ENCODE results near the gene LSM14B.
"Not testable (repeated sequence)": the region's sequence is repeated elsewhere in the genome, so short reads cannot be mapped to it uniquely, and the experiment has no call there.

Gene LSM14B

DNA sequence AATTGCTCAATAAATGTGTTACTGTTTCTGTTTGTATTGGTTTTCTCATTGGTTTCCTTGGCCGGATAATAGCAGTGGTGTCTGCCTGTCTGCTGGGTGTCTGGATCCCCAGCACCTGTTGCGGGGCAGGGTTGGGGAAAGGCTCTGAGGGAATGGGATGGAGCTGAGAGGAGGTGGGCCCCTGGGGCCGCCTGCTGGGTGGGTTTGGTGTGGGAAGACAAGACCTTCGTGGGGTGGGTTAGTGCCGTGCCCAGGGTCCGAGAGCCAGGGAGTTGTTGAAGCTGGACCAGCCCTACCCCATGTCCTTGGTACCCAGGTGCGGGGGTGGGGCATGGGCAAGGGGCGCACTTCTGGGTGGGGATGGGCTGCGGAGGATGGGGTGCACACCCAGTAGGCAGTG lies 25.3 kb downstream of the LSM14B start:
- DNase-seq (no peak), ATAC-seq (no peak)

DNA sequence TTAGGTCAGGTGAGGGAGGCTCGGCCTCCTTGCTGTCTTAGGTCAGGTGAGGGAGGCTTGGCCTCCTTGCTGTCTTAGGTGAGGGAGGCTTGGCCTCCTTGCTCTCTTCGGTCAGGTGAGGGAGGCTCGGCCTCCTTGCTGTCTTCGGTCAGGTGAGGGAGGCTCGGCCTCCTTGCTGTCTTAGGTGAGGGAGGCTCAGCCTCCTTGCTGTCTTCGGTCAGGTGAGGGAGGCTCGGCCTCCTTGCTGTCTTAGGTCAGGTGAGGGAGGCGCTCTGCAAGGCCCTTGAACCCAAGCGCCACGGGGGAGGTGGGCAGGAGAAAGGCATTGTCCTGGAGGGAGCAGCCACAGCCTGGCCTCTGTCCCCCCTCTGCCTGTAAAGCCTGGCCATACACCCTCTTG lies 26.1 kb downstream of the LSM14B start:
- not testable (repeated sequence) for ATAC-seq

DNA sequence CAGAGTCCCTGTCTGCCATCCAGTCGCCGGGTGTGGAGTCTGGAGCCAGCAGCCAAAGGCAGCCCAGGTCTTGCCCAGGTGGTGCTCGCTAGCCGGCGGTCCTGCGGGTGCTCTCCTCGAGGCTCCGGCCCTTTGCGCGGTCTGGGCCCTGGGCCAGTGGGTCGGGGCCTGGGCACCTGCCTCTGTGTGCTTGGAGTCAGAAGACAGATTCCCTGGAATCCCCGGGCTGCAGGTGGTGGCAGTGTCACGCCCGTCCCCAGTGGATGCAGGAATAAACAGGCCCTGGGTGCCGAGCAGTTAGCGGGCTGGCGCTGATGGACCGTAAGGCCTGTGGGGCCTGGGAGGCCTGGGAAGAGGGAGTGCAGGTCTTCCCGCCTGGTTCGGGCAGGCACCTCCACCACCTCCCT lies 26.6 kb downstream of the LSM14B start:
- DNase-seq (no peak), ATAC-seq (no peak)

More for the DNA sequence above, 26.1 kb downstream of the LSM14B start:
- not testable (repeated sequence) for DNase-seq

DNA sequence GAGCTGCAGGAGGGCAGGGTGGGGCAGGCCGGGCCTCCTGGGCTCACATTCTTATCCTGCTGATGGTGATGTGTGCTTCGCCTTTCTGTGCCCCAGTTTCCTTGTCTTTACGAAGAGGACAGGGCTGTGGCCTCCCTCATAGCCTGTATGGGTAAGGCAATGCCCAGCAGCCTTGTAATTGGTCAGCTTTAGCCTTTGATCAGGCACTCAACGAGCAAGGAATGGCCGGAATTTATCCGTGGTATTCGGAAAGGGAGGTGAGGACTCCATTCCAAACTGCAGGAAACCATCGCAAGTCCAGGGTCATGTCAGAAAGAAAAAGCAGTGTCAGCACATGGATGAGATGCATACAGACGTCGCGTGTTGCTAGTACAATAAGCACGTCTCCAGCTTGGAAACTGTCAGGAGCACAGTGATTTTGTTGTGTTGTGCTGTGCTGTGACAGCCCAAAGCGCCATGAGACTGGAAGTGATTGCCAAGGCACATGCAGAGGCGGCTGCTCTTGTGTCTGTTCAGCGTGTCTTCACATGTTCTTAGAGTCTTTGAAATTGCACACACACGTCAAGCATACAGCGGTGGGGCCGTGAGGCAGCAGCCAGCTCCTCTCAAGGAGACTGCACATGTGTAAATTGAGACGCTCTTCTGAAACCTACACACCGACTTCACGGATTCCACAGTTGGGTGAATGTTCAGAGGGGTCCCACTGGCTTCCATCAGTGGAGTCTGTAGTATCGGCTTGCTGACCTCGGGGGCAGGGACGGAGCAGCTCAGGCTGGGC lies 27.4 kb downstream of the LSM14B start:
- peak; percentile 12 for ATAC-seq
- DNase-seq = no peak

DNA sequence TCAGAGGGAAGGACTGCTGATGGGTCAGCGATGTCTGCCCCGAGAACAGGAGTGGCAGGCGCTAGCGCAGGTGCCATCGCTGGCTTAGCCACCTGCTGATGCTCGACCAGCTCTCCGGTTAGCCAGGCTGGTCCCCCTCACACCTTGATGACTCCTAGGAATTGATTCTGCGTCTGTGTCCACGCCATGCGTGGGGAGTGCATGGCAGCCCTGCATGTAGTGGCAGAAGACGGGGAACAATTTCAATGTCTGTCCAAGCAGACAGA lies 28.0 kb downstream of the LSM14B start:
- ATAC-seq (no peak), DNase-seq (no peak)

DNA sequence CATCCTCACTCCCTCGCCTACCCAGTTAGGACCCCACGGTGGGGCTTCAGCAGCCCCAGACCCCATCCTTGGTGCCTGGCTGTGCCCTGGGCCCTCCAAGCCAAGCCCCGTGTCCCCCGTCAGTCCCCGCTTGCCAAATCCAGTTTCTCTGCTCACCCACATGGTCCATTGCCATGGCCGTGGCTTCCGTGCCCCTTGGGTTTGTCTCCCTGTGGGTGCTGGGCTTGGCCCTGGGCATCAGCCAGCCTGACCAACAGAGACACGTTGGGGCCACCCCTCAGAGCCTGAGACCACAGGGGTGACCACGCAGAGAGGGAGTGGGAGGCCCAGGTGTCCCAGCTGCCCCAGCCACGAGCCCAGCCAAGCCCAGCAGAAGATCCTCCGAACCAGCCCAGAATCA lies 28.9 kb downstream of the LSM14B start:
- no peak for ATAC-seq
- DNase-seq = no peak

DNA sequence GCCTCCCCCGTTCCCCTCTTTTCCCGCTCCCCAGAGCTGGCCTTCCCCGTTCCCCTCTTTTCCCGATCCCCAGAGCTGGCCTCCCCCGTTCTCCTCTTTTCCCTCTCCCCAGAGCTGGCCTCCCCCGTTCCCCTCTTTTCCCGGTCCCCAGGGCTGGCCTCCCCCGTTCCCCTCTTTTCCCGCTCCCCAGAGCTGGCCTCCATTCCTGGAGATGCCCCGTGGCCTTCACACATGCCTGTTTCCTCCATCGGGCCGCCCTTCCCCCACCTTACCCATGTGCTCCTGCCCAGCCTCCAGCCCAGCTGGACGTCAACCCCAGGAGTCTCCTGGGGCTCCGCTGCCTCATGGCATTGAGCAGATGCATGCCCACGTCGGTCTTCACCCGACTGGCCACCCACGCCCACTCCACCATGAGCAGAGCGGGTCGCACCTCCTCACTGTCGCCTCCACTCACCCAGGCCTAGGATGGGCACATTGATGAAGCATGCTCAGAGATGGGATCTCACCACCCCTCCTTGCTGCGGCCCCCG lies 29.6 kb downstream of the LSM14B start:
- DNase-seq (no peak), ATAC-seq (no peak)

DNA sequence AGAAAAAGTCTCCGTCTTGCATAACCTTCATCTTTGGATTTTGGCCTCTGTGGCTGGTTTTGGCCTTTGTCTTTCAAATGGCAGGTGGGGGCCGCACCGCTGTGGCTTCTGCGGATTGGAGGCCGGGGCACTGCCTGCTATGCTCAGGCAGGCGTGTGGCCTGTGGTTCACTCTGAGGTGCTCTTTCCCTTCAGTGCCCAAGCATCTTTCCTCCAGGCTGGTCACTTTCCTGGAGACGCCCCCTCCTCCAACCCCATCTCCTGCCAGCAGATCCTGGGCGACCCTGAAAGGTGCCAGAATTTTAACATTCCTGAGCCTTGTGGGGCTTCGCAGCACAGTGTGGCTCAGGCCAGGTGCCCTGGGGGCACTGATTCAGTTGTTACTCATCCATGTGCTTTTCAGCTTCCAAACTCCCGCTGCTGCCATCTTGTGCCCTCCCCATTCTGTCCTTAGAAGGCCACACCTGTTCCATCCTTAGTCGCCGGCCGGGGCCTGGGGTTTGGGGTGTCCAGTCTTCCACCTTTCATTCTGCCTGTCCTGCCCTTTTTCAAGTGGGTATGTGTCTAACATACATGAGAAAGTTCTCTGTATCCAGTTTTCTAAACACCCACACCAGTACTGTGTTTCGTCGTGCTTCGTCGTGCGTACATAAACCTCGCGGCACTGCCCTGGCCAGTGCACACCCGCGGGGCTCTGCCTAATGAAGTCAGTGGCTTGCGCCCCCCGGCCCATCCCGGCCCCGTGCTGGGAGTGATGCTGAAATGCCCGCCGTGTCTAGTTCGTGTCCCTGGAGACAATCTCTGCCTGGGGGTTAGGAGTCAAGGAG lies 33.4 kb downstream of the LSM14B start:
- ATAC-seq (no peak), DNase-seq (no peak)

DNA sequence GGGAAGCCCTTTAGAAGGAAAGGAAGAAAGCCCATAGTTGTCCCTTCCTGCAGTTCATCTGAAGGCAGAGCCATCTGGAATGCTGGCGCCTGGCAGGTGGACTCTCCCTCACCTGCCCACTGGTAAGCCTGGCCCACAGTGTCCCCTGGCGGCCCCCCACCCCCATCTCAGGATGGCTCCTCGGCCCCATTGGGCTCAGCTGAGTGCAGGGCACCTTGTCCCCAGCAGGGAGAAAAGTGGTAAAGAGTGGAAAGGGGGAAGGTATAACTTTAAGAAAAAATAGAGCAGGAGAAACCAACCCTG lies 33.9 kb downstream of the LSM14B start:
- ATAC-seq (no peak), DNase-seq (no peak)

DNA sequence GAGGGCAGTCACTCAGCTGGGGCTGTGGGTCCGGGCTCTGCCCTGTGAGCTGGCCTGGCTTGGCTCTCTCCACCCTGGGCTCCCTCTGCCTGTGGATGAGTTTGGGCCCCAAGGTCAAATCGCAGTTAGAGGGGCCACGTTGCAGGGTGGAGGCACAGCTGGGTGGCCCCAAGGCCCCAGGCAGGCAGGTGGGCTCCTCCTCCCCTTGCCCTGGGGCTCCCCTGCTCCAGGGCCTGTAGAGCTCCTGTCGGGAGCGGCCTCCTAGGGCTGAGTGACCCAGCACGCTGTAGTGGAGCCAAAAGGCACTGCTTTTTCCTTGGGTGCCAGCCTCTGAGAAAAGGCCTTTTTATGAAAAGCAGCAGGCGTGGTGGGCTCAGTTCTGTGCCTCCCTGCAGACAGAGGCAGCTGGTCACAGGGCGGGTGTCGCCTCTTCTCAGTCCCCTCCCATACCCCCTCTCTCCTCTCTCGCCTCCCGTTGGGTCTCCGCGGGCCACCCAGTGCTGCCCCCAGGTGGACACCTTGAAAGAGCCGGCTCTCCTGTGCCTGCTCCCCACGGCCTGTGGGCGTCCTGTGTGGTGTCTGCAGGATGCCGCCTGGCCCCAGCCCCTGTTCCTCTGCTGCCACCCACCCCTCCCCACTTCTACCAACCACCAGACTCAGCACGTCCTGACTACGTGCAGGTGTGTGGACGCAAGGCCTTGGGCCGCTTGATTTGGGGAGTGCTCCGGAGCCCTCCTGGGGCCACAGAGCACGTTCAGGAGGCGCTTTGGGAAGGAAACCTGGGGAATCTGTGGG lies 34.5 kb downstream of the LSM14B start:
- peak; percentile 82 for DNase-seq
- ATAC-seq = peak; percentile 67

DNA sequence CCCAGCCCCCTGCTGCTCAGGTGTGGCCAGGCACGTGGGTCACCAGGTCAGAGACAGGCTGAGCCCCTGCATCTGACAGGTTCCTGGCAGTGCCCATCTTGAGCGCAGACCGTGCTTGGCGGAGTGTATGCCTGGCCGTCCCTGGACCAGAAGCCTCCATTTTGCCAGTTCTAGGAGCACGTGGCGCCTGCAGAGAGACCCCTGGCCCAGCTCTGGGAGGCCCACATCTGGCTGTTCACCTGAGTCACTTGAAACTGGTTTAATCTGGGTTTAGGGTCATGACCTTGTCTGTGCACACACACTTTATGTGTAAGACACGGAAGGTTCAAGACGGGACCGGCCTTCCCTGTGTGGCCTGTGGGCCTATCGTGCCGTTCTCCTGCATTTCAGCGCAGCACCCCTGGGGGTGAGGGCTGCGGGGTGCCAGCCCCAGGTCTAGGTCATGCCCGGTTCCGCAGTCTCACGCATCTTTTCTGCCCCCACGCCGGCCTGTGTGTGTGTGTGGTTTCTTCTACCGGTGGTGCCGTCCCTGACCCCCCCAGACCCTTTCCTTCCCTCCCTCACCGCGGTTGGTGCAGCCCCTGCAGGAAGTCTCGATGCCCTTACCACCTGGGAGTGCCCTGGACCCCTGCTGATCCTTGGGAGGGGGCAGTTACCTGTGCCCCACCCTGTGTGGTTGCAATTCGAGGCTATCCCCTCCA lies 35.3 kb downstream of the LSM14B start:
- ATAC-seq = no peak
- DNase-seq = no peak

DNA sequence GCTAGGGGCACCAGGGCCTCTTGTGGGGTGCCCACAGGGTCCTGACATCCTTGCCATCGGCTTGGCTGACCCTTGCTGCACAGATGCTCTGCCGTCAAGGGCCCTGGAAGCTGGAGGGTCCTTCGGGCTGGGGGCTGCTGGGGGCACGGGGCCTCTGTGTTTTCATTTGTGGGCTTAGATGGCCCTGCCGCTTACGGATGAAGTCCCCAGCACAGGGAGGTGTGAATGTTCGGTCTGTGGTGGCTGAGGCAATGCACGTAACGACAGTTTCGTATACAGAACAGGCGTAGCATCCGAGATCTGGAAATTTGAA lies 35.8 kb downstream of the LSM14B start:
- ATAC-seq = no peak
- no peak for DNase-seq

DNA sequence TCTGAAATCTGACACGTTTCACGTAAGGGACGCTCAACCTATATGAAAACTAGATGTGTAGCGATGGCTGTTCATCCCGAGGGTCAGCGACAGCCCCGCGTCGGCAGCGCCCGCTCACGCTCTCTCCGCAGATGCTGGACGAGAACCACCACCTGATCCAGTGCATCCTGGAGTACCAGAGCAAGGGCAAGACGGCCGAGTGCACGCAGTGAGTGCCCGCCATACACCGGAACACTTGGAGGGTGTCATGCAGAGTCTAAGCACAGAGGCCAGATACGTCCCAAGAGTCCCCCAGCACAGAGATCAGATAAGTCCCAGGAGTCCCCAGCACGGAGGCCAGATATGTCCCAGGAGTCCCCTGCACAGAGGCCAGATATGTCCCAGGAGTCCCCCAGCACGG lies 36.3 kb downstream of the LSM14B start:
- DNase-seq (no peak), ATAC-seq (no peak)

DNA sequence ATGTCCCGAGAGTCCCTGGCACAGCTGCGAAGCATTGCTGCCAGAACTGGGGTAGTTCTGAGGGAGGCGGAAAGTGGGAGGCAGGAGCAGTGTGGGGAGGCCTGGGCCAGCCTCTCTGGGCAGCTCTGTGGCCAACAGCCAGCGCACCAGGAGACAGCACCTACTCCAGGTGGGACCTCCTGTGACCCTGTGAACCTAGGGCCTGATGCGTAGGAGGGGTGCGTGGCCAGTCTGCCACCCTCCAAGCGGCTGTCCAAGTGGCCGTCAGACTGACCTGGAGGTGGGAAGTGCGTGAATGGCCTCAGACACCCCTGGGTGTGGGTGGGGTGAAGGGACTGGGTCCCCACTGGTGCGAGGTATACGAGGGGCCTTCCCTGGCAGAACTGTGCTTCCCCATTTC lies 36.8 kb downstream of the LSM14B start:
- ATAC-seq = no peak
- DNase-seq = no peak

DNA sequence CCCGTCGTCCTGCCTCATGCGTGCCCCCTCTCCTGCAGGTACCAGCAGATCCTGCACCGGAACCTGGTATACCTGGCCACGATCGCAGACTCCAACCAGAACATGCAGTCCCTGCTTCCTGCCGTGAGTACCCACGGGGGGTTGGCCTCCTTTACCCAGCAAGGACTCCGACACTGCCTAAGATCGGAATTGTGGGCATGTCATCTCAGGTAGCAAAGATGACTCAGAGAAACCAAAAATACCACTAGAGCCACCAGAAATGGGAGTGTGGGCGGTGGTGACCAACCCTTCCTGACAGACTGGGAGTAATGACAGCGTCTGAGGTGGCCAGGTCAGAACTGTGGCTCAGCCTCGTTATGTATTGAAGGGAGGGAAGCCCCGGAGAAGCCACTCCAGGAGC lies 37.6 kb downstream of the LSM14B start:
- DNase-seq (peak; percentile 79), ATAC-seq (peak; percentile 83)

DNA sequence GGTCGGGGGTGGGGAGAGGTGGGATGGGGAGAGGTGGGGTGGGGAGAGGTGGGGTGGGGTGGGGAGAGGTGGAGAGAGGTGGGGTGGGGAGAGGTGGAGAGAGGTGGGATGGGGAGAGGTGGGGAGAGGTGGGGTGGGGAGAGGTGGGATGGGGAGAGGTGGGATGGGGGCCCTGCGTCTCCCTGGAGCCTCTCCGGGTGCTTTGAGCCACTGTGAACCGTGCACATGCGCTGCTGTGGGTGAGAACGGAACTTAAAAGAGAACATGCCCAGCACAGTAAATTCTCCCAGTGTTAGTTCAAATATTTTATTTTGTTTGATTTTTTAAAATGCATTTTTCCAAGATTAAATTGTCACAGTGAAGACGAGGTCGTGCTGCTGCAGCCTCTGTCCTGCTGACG lies 38.0 kb downstream of the LSM14B start:
- no peak for DNase-seq
- no peak for ATAC-seq

DNA sequence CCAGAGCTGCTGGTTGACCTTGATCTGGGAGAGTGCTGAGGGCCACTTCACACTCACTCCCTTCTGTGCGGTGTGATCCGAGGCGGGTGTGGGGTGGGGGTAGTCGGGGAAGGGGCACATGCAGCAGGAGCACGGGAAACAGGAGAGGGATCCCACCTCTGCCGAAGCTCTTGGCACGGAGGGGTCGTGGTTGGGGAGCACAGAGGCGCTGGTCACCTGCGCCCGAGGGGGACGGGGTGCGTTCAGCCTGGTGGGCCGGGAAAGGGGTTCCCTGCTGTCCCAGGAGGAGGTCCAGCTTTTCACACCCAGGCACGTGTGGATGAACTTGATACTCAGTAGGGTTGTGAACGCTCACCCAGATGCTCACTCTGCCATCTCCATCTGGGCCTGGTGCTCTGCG lies 38.6 kb downstream of the LSM14B start:
- ATAC-seq (no peak), DNase-seq (no peak)

DNA sequence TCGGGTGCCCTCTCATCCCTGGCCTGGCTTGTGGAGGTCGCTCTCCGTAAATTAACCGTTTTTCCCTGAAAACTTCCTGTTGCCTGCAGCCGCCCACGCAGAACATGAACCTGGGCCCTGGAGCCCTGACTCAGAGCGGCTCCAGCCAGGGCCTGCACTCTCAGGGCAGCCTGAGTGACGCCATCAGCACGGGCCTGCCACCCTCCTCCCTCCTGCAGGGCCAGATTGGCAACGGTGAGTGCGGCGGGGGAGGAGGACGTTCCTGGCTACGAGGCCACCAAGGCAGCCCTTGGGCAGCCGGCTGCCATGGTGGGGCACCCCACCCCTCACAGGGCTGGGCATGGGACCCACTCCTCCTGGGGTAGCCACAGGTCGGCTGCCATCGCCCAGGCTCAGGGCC lies 39.1 kb downstream of the LSM14B start:
- no peak for DNase-seq
- ATAC-seq = no peak

DNA sequence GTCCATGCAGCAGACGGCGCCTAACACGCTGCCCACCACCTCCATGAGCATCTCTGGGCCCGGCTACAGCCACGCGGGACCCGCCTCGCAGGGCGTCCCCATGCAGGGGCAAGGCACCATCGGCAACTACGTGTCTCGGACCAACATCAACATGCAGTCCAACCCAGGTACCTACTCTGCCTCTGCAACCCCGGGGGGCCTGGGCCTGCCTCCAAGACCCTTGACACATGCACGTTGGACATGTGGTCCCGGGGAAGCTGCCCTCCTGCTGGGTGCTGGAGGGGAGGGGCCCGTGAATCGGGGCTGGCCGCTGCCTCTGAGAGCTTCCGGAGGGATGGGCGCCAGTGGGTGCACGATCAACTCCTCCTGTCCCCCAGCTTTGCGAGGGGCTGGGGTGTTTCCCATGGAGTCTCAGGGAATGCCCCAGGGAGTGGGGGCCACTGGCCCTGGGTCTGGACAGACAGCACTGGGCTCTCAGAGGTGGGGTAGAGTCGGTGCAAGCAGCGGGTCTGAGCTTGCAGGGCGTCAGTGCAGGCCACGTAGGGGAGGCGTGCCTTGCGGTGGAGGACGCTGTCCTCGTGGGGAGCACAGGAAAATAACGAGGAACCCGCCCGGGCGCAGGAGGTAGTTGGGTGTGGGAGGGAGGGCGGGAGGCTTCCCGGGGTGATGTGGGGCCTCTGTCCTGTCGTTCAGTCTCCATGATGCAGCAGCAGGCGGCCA lies 40.6 kb downstream of the LSM14B start:
- ATAC-seq = no peak
- no peak for DNase-seq

DNA sequence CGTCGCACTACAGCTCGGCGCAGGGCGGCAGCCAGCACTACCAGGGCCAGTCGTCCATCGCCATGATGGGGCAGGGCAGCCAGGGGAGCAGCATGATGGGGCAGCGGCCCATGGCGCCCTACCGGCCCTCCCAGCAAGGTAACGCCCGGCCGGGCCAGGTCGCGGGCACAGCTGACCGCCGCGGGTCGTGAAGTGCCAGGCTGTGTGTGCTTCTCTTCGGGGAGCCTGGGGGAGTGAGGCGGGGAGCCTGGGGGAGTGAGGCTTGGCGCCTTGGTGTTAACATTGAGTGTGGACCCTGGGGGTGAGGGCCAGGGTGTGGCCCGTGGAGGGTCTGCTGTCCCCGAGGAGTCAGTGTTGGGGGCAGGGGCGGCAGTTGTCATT lies 41.2 kb downstream of the LSM14B start:
- ATAC-seq (no peak), DNase-seq (no peak)

DNA sequence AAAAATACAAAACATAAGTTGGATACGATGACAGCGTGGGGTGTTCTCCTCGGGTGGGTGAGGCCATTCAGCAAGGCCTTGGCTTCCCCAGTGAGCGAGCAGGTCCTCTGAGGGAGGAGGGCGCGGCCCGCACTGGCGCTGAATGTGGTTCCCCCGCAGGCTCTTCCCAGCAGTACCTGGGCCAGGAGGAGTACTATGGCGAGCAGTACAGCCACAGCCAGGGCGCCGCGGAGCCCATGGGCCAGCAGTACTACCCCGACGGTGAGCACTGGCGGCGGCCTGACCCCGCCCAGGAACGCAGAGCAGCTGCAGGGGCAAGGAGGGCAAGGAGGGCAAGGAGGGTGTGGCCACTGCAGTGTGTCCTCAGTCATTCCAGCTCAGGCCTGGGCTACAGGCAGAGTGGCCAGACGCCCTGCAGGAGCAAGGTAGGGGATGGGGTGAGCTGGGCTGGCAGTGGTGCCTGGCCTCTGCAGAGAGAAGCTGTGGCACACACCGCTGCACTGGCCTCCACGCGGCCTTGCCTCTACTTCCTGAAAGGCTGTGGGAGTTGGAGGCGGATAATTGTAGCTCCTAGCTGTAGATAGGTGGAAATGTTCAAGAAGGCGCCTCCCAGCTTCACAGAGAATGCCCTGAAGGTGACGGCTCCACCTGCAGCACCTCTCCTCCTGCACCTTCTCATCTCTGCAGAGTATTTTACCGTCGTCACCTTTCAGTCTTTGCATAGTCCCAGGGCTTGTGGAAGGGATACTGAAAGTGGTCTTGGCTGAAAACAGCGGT lies 41.9 kb downstream of the LSM14B start:
- ATAC-seq (no peak), DNase-seq (no peak)

Measured in stimulated activated naive CD8-positive, alpha-beta T cell treated with anti-CD3 and anti-CD28 coated beads, Interleukin-15, Interleukin-2, amounts not matched to agents 100 U/mL and 50 U/mL, for 24 hours (primary cell).